H1 (cell line): ENCODE measurements around the gene SLC38A8.

Experiments used
- CTCF ChIP-seq, 3 experiments: IDR thresholded peaks; 1 replicate in 2 of 3; 2 replicates in 1 of 3; pipeline versions ENCODE4 v1.5.1 to v1.6.1; 2011; ENCODE audit warnings: low read length in 3 of 3, mild to moderate bottlenecking in 3 of 3, inconsistent platforms in 2 of 3, low read depth in 1 of 3, moderate library complexity in 1 of 3; ENCODE audit not compliant: insufficient read depth in 1 of 3; ENCODE audit errors: control extremely low read depth in 1 of 3
- POLR2A ChIP-seq, 2 experiments: IDR thresholded peaks; 1 replicate in 1 of 2; 2 replicates in 1 of 2; pipeline ENCODE4 v1.6.1; 2011; ENCODE audit warnings: low read depth in 2 of 2, low read length in 2 of 2, mild to moderate bottlenecking in 2 of 2; ENCODE audit errors: control extremely low read depth in 1 of 2
- RFX5 ChIP-seq: IDR thresholded peaks from 2 replicates; pipeline ENCODE4 v1.6.1; 2011; ENCODE audit warnings: low read depth, low read length, improper control_type of control experiment, borderline replicate concordance
- TAF1 ChIP-seq: IDR thresholded peaks from 2 replicates; pipeline ENCODE4 v1.6.1; 2011; ENCODE audit warnings: mild to moderate bottlenecking, low read depth, low read length
- ZNF274 ChIP-seq: IDR thresholded peaks from 2 replicates; pipeline ENCODE4 v1.7.0; 2012; ENCODE audit warnings: low read length, borderline replicate concordance; ENCODE audit errors: extremely low read depth
- TF ChIP-seq, protein P1 (sequence below): IDR thresholded peaks from 2 replicates; pipeline ENCODE4 v1.6.1; 2011; ENCODE audit warnings: low read length, improper control_type of control experiment

- TF ChIP-seq TAF1 (no peak), CTCF (IDR thresholded peaks at IDR 0.05; ENCODE audit: control extremely low read depth in 1 of 3, insufficient read depth in 1 of 3, low read depth in 1 of 3, low read length in 3 of 3) (peak; percentile 88 to 97 (median 97)), RFX5 (no peak), POLR2A (IDR thresholded peaks at IDR 0.05; ENCODE audit: control extremely low read depth in 1 of 2, low read depth in 2 of 2, low read length in 2 of 2) (no peak), ZNF274 (no peak)
- TF ChIP-seq, protein P1, sequence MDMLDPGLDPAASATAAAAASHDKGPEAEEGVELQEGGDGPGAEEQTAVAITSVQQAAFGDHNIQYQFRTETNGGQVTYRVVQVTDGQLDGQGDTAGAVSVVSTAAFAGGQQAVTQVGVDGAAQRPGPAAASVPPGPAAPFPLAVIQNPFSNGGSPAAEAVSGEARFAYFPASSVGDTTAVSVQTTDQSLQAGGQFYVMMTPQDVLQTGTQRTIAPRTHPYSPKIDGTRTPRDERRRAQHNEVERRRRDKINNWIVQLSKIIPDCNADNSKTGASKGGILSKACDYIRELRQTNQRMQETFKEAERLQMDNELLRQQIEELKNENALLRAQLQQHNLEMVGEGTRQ: no peak
These were observed 42.1 kb upstream of the SLC38A8 start for GRCh38 chr16:84084570-84085270.
